Upper lobe of left lung (tissue), 4 donors: ENCODE measurements around the gene GNB5.

Experiments
- CTCF ChIP-seq, 6 experiments: fragments of 450-650 bp in 4 of 6; fragments of 200-600 bp in 2 of 6; sonication (generic) in 2 of 6; IDR thresholded peaks; one replicate each; pipeline ENCODE4 v1.5.1; 2016 to 2019; ENCODE audit warnings: antibody characterized with exemption in 6 of 6
- EP300 ChIP-seq, 4 donors: sonication (generic); formaldehyde crosslinking; IDR thresholded peaks; one replicate each; pipeline ENCODE4 v1.5.1; 2017; ENCODE audit warnings: antibody characterized with exemption in 4 of 4, control low read depth in 2 of 4
- POLR2A ChIP-seq, 4 donors: fragments of 450-650 bp; IDR thresholded peaks; one replicate each; pipeline ENCODE4 v1.5.1; 2016 to 2017; ENCODE audit warnings: antibody characterized with exemption in 4 of 4, mild to moderate bottlenecking in 2 of 4
- POLR2AphosphoS5 ChIP-seq, 2 donors: sonication (generic); formaldehyde crosslinking; IDR thresholded peaks; one replicate each; pipeline ENCODE4 v1.5.1; 2017; ENCODE audit warnings: antibody characterized with exemption in 2 of 2

- TF ChIP-seq POLR2A (IDR thresholded peaks at IDR 0.05) (no peak), CTCF (IDR thresholded peaks at IDR 0.05) (no peak), EP300 (IDR thresholded peaks at IDR 0.05) (no peak), POLR2AphosphoS5 (IDR thresholded peaks at IDR 0.05) (no peak)
Measured at GRCh38 chr15:52067545-52067926, 123.7 kb downstream of the GNB5 start.
